Measurements from ENCODE around the gene WDR74.

The WDR74 gene

GRCh38 chr11:62874851-62875250 is 35.5 kb upstream of the WDR74 start:
- TF ChIP-seq CTCF (IDR thresholded peaks at IDR 0.05) = no peak

- TF ChIP-seq CTCF (IDR thresholded peaks at IDR 0.05) = no peak
Measured at GRCh38 chr11:62865635-62866034, 26.2 kb upstream of the WDR74 start.

GRCh38 chr11:62863687-62864335 is 24.4 kb upstream of the WDR74 start:
- TF ChIP-seq CTCF (IDR thresholded peaks at IDR 0.05) = no peak

- no peak for TF ChIP-seq CTCF (IDR thresholded peaks at IDR 0.05)
Measured at GRCh38 chr11:62860835-62861563, 21.6 kb upstream of the WDR74 start.

GRCh38 chr11:62858201-62858600 is 18.8 kb upstream of the WDR74 start:
- no peak for TF ChIP-seq CTCF (IDR thresholded peaks at IDR 0.05)

GRCh38 chr11:62857541-62857982 is 18.2 kb upstream of the WDR74 start:
- no peak for TF ChIP-seq CTCF (IDR thresholded peaks at IDR 0.05)

- TF ChIP-seq CTCF (IDR thresholded peaks at IDR 0.05) = no peak
Measured at GRCh38 chr11:62856333-62856895, 17.0 kb upstream of the WDR74 start.
